OCI-LY1 (cell line): Measurements from ENCODE around the gene GOLGA3.

Experiments used
- CTCF ChIP-seq: fragments of 200-600 bp; sonication (generic), shearing (Covaris generic); IDR thresholded peaks from 2 replicates; pipeline ENCODE4 v1.5.1; 2017; ENCODE audit warnings: mild to moderate bottlenecking, antibody characterized with exemption, low read length, moderate library complexity, mixed read lengths
- EZH2 ChIP-seq: fragments of 200-600 bp; sonication (generic), shearing (Covaris generic); IDR thresholded peaks from 2 replicates; pipeline ENCODE4 v1.8.0; 2017; ENCODE audit warnings: borderline replicate concordance, mixed run types, mild to moderate bottlenecking, antibody characterized with exemption, low read length, moderate library complexity, mixed read lengths

- TF ChIP-seq CTCF = no peak
- TF ChIP-seq EZH2 = no peak
These were observed 66.6 kb downstream of the GOLGA3 start for GRCh38 chr12:132761921-132762583.
